22Rv1 (cell line): ENCODE results near the gene NLRP12.

Source experiments
- ZFX ChIP-seq: fragments of 450-650 bp; IDR thresholded peaks from 2 replicates; pipeline ENCODE4 v1.6.1; 2017; ENCODE audit warnings: antibody characterized with exemption, borderline replicate concordance
- TF ChIP-seq, protein P1 (sequence below): fragments of 450-650 bp; IDR thresholded peaks from 2 replicates; pipeline ENCODE4 v1.5.1; 2017; ENCODE audit warnings: mild to moderate bottlenecking

DNA sequence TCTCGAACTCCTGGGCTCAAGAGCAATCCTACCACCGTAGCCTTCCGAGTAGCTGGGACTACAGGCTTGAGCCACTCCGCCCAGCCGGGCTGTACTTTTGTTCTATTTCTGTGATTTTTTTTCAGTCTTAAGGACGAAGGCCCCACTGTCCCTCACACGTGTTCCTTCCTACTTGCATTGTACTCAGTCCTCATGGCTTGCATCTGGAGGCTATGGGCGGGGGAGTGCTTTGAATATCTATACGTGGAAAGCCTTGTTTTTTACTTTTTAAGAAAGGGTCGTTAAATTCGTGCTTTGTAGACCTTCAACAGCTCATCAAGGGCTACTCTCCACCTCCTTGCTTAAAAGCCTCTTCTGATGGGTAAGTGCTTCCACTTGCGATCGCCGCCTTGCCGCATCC is 36.8 kb downstream of the NLRP12 start:
- TF ChIP-seq, protein P1, sequence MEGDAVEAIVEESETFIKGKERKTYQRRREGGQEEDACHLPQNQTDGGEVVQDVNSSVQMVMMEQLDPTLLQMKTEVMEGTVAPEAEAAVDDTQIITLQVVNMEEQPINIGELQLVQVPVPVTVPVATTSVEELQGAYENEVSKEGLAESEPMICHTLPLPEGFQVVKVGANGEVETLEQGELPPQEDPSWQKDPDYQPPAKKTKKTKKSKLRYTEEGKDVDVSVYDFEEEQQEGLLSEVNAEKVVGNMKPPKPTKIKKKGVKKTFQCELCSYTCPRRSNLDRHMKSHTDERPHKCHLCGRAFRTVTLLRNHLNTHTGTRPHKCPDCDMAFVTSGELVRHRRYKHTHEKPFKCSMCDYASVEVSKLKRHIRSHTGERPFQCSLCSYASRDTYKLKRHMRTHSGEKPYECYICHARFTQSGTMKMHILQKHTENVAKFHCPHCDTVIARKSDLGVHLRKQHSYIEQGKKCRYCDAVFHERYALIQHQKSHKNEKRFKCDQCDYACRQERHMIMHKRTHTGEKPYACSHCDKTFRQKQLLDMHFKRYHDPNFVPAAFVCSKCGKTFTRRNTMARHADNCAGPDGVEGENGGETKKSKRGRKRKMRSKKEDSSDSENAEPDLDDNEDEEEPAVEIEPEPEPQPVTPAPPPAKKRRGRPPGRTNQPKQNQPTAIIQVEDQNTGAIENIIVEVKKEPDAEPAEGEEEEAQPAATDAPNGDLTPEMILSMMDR, result no peak
- TF ChIP-seq ZFX, result no peak
